Effector memory CD8-positive, alpha-beta T cell (primary cell): ENCODE results near the gene C17orf100.
A peak's percentile ranks its signal among the peaks of the same experiment; 100 is the strongest.

ENCODE experiments used
- ATAC-seq: fragments of 150-1000 bp; cut with Tn5 transposase; replicated peaks from 2 replicates; pipeline ENCODE4 v1.10.0; 2021; ENCODE audit warnings: mild to moderate bottlenecking, moderate library complexity
- DNase-seq, 3 experiments: peaks; one replicate each; pipeline ENCODE4 v3.0.0; 2021
- H3K27ac Mint-ChIP-seq, 2 donors: one replicate each; pipeline ENCODE4 v1.8.0; 2022; ENCODE audit warnings: mild to moderate bottlenecking in 2 of 2, mixed read lengths in 2 of 2, moderate library complexity in 2 of 2
- H3K27me3 Mint-ChIP-seq, 2 donors: one replicate each; pipeline ENCODE4 v1.8.0; 2022; ENCODE audit warnings: mixed read lengths in 2 of 2
- H3K36me3 Mint-ChIP-seq: one replicate; pipeline ENCODE4 v1.8.0; 2022; ENCODE audit warnings: mild to moderate bottlenecking, moderate library complexity, mixed read lengths; ENCODE audit not compliant: insufficient read depth
- H3K4me1 Mint-ChIP-seq, 2 donors: one replicate each; pipeline ENCODE4 v1.8.0; 2022; ENCODE audit warnings: low read depth in 2 of 2, mixed read lengths in 2 of 2
- H3K4me3 Mint-ChIP-seq, 2 donors: one replicate each; pipeline ENCODE4 v1.8.0; 2022; ENCODE audit warnings: mild to moderate bottlenecking in 2 of 2, mixed read lengths in 2 of 2, moderate library complexity in 2 of 2
- H3K9me3 Mint-ChIP-seq, 2 donors: one replicate each; pipeline ENCODE4 v1.8.0; 2022; ENCODE audit warnings: mixed read lengths in 2 of 2

C17orf100 gene

GRCh38 chr17:6696906-6697305, 45.3 kb downstream of the C17orf100 start:
- Mint-ChIP-seq H3K9me3 (no peaks in the 10 kb centered on the region), H3K4me3 (no peak overlapping the region), H3K27ac (no peak overlapping the region), H3K4me1 (peaks cover 0 to 2% of the 10 kb centered on the region in 2 donors), H3K36me3 (no peaks in the 10 kb centered on the region), H3K27me3 (peaks cover 28 to 57% of the 10 kb centered on the region in 2 donors)
- ATAC-seq = no peak
- DNase-seq = no peak

- Mint-ChIP-seq H3K4me1 (peaks cover 0 to 2% of the 10 kb centered on the region in 2 donors), H3K27me3 (peaks cover 25 to 51% of the 10 kb centered on the region in 2 donors), H3K36me3 (no peaks in the 10 kb centered on the region), H3K27ac (no peak overlapping the region), H3K9me3 (no peaks in the 10 kb centered on the region), H3K4me3 (no peak overlapping the region)
- ATAC-seq (no peak), DNase-seq (no peak)
Observed at GRCh38 chr17:6698004-6698403, 46.4 kb downstream of the C17orf100 start.

- DNase-seq = no peak
- H3K9me3 Mint-ChIP-seq = no peaks in the 10 kb centered on the region
- H3K36me3 Mint-ChIP-seq = no peaks in the 10 kb centered on the region
- H3K27ac Mint-ChIP-seq = no peak overlapping the region
- H3K4me3 Mint-ChIP-seq = no peak overlapping the region
- peaks cover 0 to 2% of the 10 kb centered on the region in 2 donors for H3K4me1 Mint-ChIP-seq
- no peak for ATAC-seq
- peaks cover 21 to 51% of the 10 kb centered on the region in 2 donors for H3K27me3 Mint-ChIP-seq
Observed at GRCh38 chr17:6699997-6700947, 48.7 kb downstream of the C17orf100 start.

- Mint-ChIP-seq H3K27ac (no peak overlapping the region), H3K9me3 (no peaks in the 10 kb centered on the region), H3K36me3 (no peaks in the 10 kb centered on the region), H3K27me3 (peaks cover 20 to 49% of the 10 kb centered on the region in 2 donors), H3K4me3 (no peak overlapping the region), H3K4me1 (peaks cover 0 to 2% of the 10 kb centered on the region in 2 donors)
- ATAC-seq (no peak), DNase-seq (no peak)
Observed at GRCh38 chr17:6700948-6701307, 49.4 kb downstream of the C17orf100 start.

GRCh38 chr17:6701719-6702118, 50.2 kb downstream of the C17orf100 start:
- DNase-seq (no peak), ATAC-seq (peak; percentile 47)
- H3K27ac Mint-ChIP-seq = no peak overlapping the region
- no peak overlapping the region for H3K4me3 Mint-ChIP-seq
- no peaks in the 10 kb centered on the region for H3K9me3 Mint-ChIP-seq
- no peaks in the 10 kb centered on the region for H3K36me3 Mint-ChIP-seq
- peaks cover 19 to 49% of the 10 kb centered on the region in 2 donors for H3K27me3 Mint-ChIP-seq
- H3K4me1 Mint-ChIP-seq = peaks cover 0 to 2% of the 10 kb centered on the region in 2 donors

- Mint-ChIP-seq H3K27me3 (peaks cover 26 to 50% of the 10 kb centered on the region in 2 donors), H3K27ac (no peak overlapping the region), H3K9me3 (no peaks in the 10 kb centered on the region), H3K4me1 (peaks cover 0 to 2% of the 10 kb centered on the region in 2 donors), H3K36me3 (no peaks in the 10 kb centered on the region), H3K4me3 (no peak overlapping the region)
- DNase-seq = no peak
- ATAC-seq = no peak
Observed at GRCh38 chr17:6702567-6703215, 51.1 kb downstream of the C17orf100 start.
